Panc1 (cell line): ENCODE results near the gene C6. TPM values are rescaled to one million over a fixed set of nuclear protein-coding genes. Genes with fewer than 3 reads are reported as not detected.
"Not testable (repeated sequence)": the region's sequence is repeated elsewhere in the genome, so short reads cannot be mapped to it uniquely, and the experiment has no call there.

Experiments used
- ATAC-seq: fragments of 200-7000 bp; cut with Tn5 transposase; 2 replicates; pipeline ENCODE4 v1.9.1; 2020; ENCODE audit warnings: mild to moderate bottlenecking, moderate library complexity
- BruUV-seq: library from RNA; stranded (reverse); fragments of 400-500 nt; replicated peaks from 2 replicates; lab custom pipeline; 2021; lab: Mats Ljungman, UMichigan
- CTCF ChIA-PET: fragments of 300-600 bp; sonication (Branson Sonifier 250); formaldehyde crosslinking; loops from one replicate; lab custom pipeline; 2022; ENCODE audit warnings: antibody characterized with exemption; lab: Charles Lee
- POLR2A ChIA-PET: fragments of 300-600 bp; sonication (Branson Sonifier 250); formaldehyde crosslinking; loops from one replicate; lab custom pipeline; 2022; ENCODE audit warnings: antibody characterized with exemption; lab: Charles Lee
- DNase-seq: peaks from one replicate; pipeline ENCODE4 v3.0.0-alpha.2; 2010; ENCODE audit warnings: low read depth, low spot score
- H3K27ac ChIP-seq: 2 replicates; pipeline ENCODE4 v1.5.1; 2011; ENCODE audit warnings: mild to moderate bottlenecking, low read length, inconsistent platforms
- H3K27me3 ChIP-seq: fragments of 200-500 bp; sonication (Bioruptor generic); 2 replicates; pipeline ENCODE4 v1.6.0; 2014; ENCODE audit warnings: low read length, inconsistent platforms; ENCODE audit not compliant: control insufficient read depth, insufficient read depth
- H3K36me3 ChIP-seq: fragments of 200-500 bp; sonication (Bioruptor generic); 2 replicates; pipeline ENCODE4 v1.5.1; 2014; ENCODE audit warnings: inconsistent platforms, mild to moderate bottlenecking, low read length, moderate library complexity; ENCODE audit not compliant: control insufficient read depth, insufficient read depth
- H3K4me1 ChIP-seq: 2 replicates; pipeline ENCODE4 v1.5.1; 2011; ENCODE audit warnings: inconsistent platforms, mild to moderate bottlenecking, low read length, moderate library complexity; ENCODE audit not compliant: control insufficient read depth, insufficient read depth
- H3K4me3 ChIP-seq, 2 experiments: 2 replicates each; pipeline ENCODE4 v1.5.1; 2011 to 2012; ENCODE audit warnings: low read depth in 2 of 2, low read length in 2 of 2, mild to moderate bottlenecking in 2 of 2, inconsistent platforms in 1 of 2, moderate library complexity in 1 of 2
- H3K9me3 ChIP-seq: fragments of 200-500 bp; sonication (Bioruptor generic); 2 replicates; pipeline ENCODE4 v1.5.1; 2014; ENCODE audit warnings: low read depth, mild to moderate bottlenecking, inconsistent platforms, low read length, moderate library complexity; ENCODE audit not compliant: control insufficient read depth, insufficient read depth
- CTCF ChIP-seq: fragments of 450-650 bp; IDR thresholded peaks from 2 replicates; pipeline ENCODE4 v1.5.1; 2017; ENCODE audit warnings: mild to moderate bottlenecking
- POLR2AphosphoS5 ChIP-seq: IDR thresholded peaks from 2 replicates; pipeline ENCODE4 v1.6.1; 2012; ENCODE audit warnings: mild to moderate bottlenecking, low read depth, low read length, moderate library complexity
- REST ChIP-seq, 2 experiments: IDR thresholded peaks; 2 replicates each; pipeline ENCODE4 v1.6.1; 2011 to 2012; ENCODE audit warnings: low read depth in 2 of 2, control low read depth in 1 of 2, low read length in 1 of 2, mild to moderate bottlenecking in 1 of 2, moderate library complexity in 1 of 2; ENCODE audit not compliant: insufficient read depth in 1 of 2
- SIN3A ChIP-seq: IDR thresholded peaks from 2 replicates; pipeline ENCODE4 v1.6.1; 2012; ENCODE audit warnings: low read depth, mild to moderate bottlenecking, low read length, moderate library complexity, borderline replicate concordance; ENCODE audit not compliant: insufficient read depth
- TCF7L2 ChIP-seq: IDR thresholded peaks from 2 replicates; pipeline ENCODE4 v1.6.1; 2011; ENCODE audit warnings: mild to moderate bottlenecking, low read depth, low read length, inconsistent platforms
- in situ Hi-C: cut with HindIII; loops from 2 replicates; pipeline ENCODE4 v1.10.0; 2016; ENCODE audit warnings: low sequenced_read_pairs, low pct_unique_long_range_greater_than_20kb
- intact Hi-C: fragments of 100-400 bp; cut with micrococcal nuclease; formaldehyde crosslinking; loops from one replicate; pipeline ENCODE4 v1.10.0; 2022; ENCODE audit not compliant: unreplicated experiment
- total RNA-seq: library from RNA; stranded (reverse); gene quantifications from one replicate; pipeline ENCODE4 v1.2.1, GENCODE V29; 2021; ENCODE audit not compliant: unreplicated experiment

The C6 gene
- total RNA-seq, 1 experiment from 2014 or later, result 0.13 TPM

DNA sequence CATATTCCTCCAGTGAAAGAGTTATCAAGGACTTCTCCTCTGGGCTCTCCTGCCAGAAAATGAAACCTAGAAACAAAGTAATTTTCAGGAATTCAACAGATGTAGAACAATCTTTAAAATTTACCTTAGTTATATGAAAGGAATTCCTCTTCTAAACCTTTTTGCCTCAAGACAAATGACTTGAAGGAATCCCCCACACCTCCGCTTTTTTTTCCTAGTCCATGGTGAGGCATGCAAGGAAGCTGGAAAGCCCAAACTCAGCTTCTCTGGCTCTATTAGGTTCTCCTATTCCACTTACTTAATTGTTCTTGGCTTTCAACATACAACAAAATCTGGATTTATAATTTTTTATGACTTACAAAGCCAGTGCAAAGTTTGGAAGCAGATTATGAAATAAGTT, 27.2 kb downstream of the C6 start:
- H3K36me3 ChIP-seq, result no peaks in the 10 kb centered on the region
- DNase-seq (no peak), ATAC-seq (no peak)
- H3K27ac ChIP-seq, result no peak overlapping the region
- ChIA-PET POLR2A (no interaction called here), CTCF (no interaction called here)
- no peaks in the 10 kb centered on the region for H3K9me3 ChIP-seq
- in situ Hi-C loops (no loop called here), intact Hi-C loops (no loop called here)
- no peak overlapping the region for H3K4me3 ChIP-seq
- H3K4me1 ChIP-seq, result no peaks in the 10 kb centered on the region
- no peak for TF ChIP-seq TCF7L2
- TF ChIP-seq CTCF, result no peak
- TF ChIP-seq SIN3A, result no peak
- no peak for TF ChIP-seq POLR2AphosphoS5
- no peak for TF ChIP-seq REST (IDR thresholded peaks at IDR 0.05; ENCODE audit: insufficient read depth in 1 of 2, low read depth in 2 of 2, low read length in 1 of 2)
- BruUV-seq, result no TSS peak
- no peaks in the 10 kb centered on the region for H3K27me3 ChIP-seq

GRCh38 chr5:41183331-41183730, 30.0 kb downstream of the C6 start:
- H3K4me1 ChIP-seq, H3K4me3 ChIP-seq, POLR2A ChIA-PET, DNase-seq, ATAC-seq, CTCF ChIA-PET, H3K9me3 ChIP-seq, in situ Hi-C loops, BruUV-seq, H3K36me3 ChIP-seq, H3K27me3 ChIP-seq, intact Hi-C loops, H3K27ac ChIP-seq: not testable (repeated sequence)

GRCh38 chr5:41182666-41183065, 30.7 kb downstream of the C6 start:
- H3K36me3 ChIP-seq, result no peaks in the 10 kb centered on the region
- H3K27ac ChIP-seq, result no peak overlapping the region
- TF ChIP-seq REST (IDR thresholded peaks at IDR 0.05; ENCODE audit: insufficient read depth in 1 of 2, low read depth in 2 of 2, low read length in 1 of 2), result no peak
- in situ Hi-C loops (no loop called here), intact Hi-C loops (no loop called here)
- ATAC-seq (no peak), DNase-seq (no peak)
- no peaks in the 10 kb centered on the region for H3K27me3 ChIP-seq
- ChIA-PET CTCF (no interaction called here), POLR2A (no interaction called here)
- no peak overlapping the region for H3K4me3 ChIP-seq
- H3K4me1 ChIP-seq, result no peaks in the 10 kb centered on the region
- no TSS peak for BruUV-seq
- no peaks in the 10 kb centered on the region for H3K9me3 ChIP-seq
